Suppressor macrophage (primary cell): ENCODE data around the gene SPNS2.

Experiments used
- DNase-seq, 4 experiments: peaks; one replicate each; pipeline ENCODE4 v3.0.0-alpha.2; 2020 to 2022
- total RNA-seq, 17 experiments: gene quantifications; one replicate each; lab custom pipeline; 2026; ENCODE audit warnings: mixed read lengths in 6 of 17, inconsistent platforms in 3 of 17; lab: John Stamatoyannopoulos, UW

The SPNS2 gene
- total RNA-seq = 0 to 2.8 (median 0.13) reads per million in 17 experiments

- peak; percentile 46 to 87 (median 66) for DNase-seq
Observed at GRCh38 chr17:4498461-4499397, at the start of gene SPNS2. SPNS2 (plus strand) TSS chr17:4498881; CDS start chr17:4499048, 167 bp downstream.

- peak; percentile 23 to 64 (median 52) for DNase-seq
Observed at GRCh38 chr17:4449736-4450135, 48.9 kb upstream of the SPNS2 start.

- DNase-seq = no peak
Observed at GRCh38 chr17:4450710-4451316, 47.9 kb upstream of the SPNS2 start.

GRCh38 chr17:4453812-4454591 is 44.7 kb upstream of the SPNS2 start:
- peak; percentile 59 to 75 (median 63) for DNase-seq

- no peak for DNase-seq
Observed at GRCh38 chr17:4460661-4461060, 38.0 kb upstream of the SPNS2 start.

- no peak for DNase-seq
Observed at GRCh38 chr17:4463818-4464476, 34.7 kb upstream of the SPNS2 start.

- DNase-seq = no peak
Observed at GRCh38 chr17:4465786-4466185, 32.9 kb upstream of the SPNS2 start.

- DNase-seq = peak in 1 of 4 experiments; percentile 40
Observed at GRCh38 chr17:4467287-4467686, 31.4 kb upstream of the SPNS2 start.

GRCh38 chr17:4469552-4469951 is 29.1 kb upstream of the SPNS2 start:
- DNase-seq = no peak

- DNase-seq = no peak
Observed at GRCh38 chr17:4472286-4472685, 26.4 kb upstream of the SPNS2 start.

- no peak for DNase-seq
Observed at GRCh38 chr17:4474093-4474492, 24.6 kb upstream of the SPNS2 start.

- DNase-seq = no peak
Observed at GRCh38 chr17:4475001-4475400, 23.7 kb upstream of the SPNS2 start.

- DNase-seq = no peak
Observed at GRCh38 chr17:4475463-4475862, 23.2 kb upstream of the SPNS2 start.

GRCh38 chr17:4476017-4476416 is 22.7 kb upstream of the SPNS2 start:
- DNase-seq = no peak

GRCh38 chr17:4476511-4477070 is 22.1 kb upstream of the SPNS2 start:
- no peak for DNase-seq

- no peak for DNase-seq
Observed at GRCh38 chr17:4477255-4477791, 21.4 kb upstream of the SPNS2 start.

- no peak for DNase-seq
Observed at GRCh38 chr17:4478318-4478830, 20.3 kb upstream of the SPNS2 start.

- DNase-seq = no peak
Observed at GRCh38 chr17:4479340-4479981, 19.2 kb upstream of the SPNS2 start.

- DNase-seq = no peak
Observed at GRCh38 chr17:4479982-4480751, 18.5 kb upstream of the SPNS2 start.
